ENCODE data around the gene COBL. TPM values are rescaled to one million over a fixed set of nuclear protein-coding genes. Genes with fewer than 3 reads are reported as not detected.

COBL gene
- total and polyA plus RNA-seq, 2 donors (not counting 3 experiments of a cell fraction or from before 2014, with no cell fraction given), result 0.11 TPM; not detected in 1

DNA sequence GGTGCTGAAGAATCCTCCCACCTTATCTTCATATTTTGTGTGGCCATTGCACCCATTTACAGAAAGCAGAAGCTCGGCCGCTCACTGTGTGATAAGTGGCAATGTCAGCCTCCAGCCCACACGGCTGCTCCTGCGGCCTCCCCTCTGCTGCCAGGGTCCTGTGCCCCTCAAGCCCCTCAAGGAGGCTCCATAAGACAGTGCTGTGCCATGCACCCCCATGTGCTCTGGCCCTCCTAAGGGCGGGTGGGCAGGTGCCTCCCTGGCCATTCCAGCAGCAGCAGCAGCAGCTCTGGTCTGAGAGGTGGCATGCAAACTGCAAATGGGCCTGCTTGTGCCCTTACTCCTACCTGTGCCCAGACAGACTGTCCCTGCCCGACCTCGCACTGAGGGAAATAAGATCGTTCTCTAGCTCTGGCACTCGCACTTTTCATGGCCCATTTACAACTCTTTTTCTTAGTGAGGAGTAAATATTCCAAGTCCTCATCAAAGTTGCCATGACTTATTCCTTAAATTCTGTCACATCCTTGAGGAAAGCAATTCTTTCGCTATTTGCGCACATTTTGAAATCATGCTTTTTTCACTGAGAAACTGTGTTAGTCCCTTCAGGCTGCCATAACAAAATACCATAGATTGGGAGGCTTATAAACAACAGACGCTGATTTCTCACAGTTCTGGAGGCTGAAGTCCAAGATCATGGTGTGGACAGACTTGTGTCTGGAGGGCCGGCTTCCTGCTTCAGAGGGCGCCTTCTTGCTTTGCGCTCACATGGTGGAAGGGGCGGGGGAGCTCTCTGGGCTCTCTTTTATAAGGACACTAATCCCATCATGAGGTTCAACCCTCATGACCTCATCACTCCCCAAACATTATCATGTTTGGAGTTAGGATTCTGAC lies 187.8 kb downstream of the COBL start:
- H3K27ac ChIP-seq (ENCODE audit: insufficient read depth, low read depth, low read length), result no peak overlapping the region
- no peak overlapping the region for H3K4me3 ChIP-seq (replicated peaks in 1 of 3; ENCODE audit: insufficient read depth in 1 of 3, low read depth in 1 of 3, low read length in 3 of 3)
- H3K4me1 ChIP-seq (ENCODE audit: control insufficient read depth, extremely low read depth, insufficient read depth, low read length), result peaks cover 3% of the 10 kb centered on the region
- ChIA-PET CTCF (interaction anchor here (0.6 to 1.1 kb wide), 3 partner anchors 12 to 39 kb away, joined by 3 to 4 read pairs (median 3); no protein-coding TSS in a partner anchor), POLR2A (no interaction called here)
- no peaks in the 10 kb centered on the region for H3K9me3 ChIP-seq (replicated peaks; ENCODE audit: control insufficient read depth, insufficient read depth, low read length)
- DNase-seq (ENCODE audit: low read depth, low spot score), result no peak
- H2AFZ ChIP-seq (ENCODE audit: low read depth, low read length), result no peak overlapping the region
- no peak overlapping the region for H3K4me2 ChIP-seq (ENCODE audit: insufficient read depth, low read length)
- no TSS peak for BruUV-seq (replicated peaks)
- intact Hi-C loops (cut with micrococcal nuclease) (no loop called here), dilution Hi-C loops (cut with MboI; ENCODE audit: extremely low pct_ligation_motif_present, low sequenced_read_pairs) (no loop called here)
- H4K20me1 ChIP-seq (replicated peaks; ENCODE audit: control insufficient read depth, extremely low read depth, insufficient read depth, low read length), result no peaks in the 10 kb centered on the region
- H3K36me3 ChIP-seq (ENCODE audit: control insufficient read depth in 2 of 2, extremely low read depth in 1 of 2, insufficient read depth in 2 of 2, low read length in 2 of 2), result no peaks in the 10 kb centered on the region
- FAIRE-seq, result no peak
- H3K9ac ChIP-seq (replicated peaks; ENCODE audit: extremely low read depth, insufficient read depth, low read length), result no peak overlapping the region
- H3K27me3 ChIP-seq (ENCODE audit: control insufficient read depth in 2 of 2, insufficient read depth in 2 of 2, low read length in 2 of 2), result no peaks in the 10 kb centered on the region
- no peaks in the 10 kb centered on the region for H3K9me1 ChIP-seq (replicated peaks; ENCODE audit: control insufficient read depth, extremely low read depth, insufficient read depth, low read length)
- H3K79me2 ChIP-seq (ENCODE audit: control insufficient read depth, insufficient read depth, low read length), result no peaks in the 10 kb centered on the region
- no peak for TF ChIP-seq JUN (IDR thresholded peaks at IDR 0.05; ENCODE audit: borderline replicate concordance, insufficient read depth, insufficient read length, low read depth)
- no peak for TF ChIP-seq MYC (IDR thresholded peaks at IDR 0.05; ENCODE audit: low read depth, low read length)
- no peak for TF ChIP-seq GATA2 (IDR thresholded peaks at IDR 0.05; ENCODE audit: insufficient read depth, insufficient read length, low read depth, low read length)
- TF ChIP-seq POLR2AphosphoS5 (IDR thresholded peaks at IDR 0.05; ENCODE audit: insufficient read depth, low read depth, low read length), result no peak
- TF ChIP-seq EZH2 (IDR thresholded peaks at IDR 0.05; ENCODE audit: borderline replicate concordance, low read depth, low read length, severe bottlenecking), result no peak

DNA sequence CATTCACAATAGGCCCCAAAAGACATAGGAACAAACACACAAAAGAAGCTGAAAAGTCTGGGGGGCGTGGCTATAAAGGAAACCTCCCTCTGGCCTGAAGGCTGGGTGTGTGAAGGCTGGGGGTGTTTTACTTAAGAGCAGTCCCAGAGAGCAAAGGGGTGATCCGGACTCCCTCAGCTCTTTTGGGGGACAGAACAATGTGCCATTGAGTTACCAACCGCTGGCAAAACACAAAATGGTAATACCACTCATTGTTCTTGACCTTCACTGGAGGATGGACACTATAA lies 189.0 kb downstream of the COBL start:
- TF ChIP-seq FOS (IDR thresholded peaks at IDR 0.05; ENCODE audit: borderline replicate concordance, insufficient read depth, low read length) (no peak), MYC (IDR thresholded peaks at IDR 0.05; ENCODE audit: low read depth, low read length) (no peak), GATA2 (IDR thresholded peaks at IDR 0.05; ENCODE audit: insufficient read depth, insufficient read length, low read depth, low read length) (no peak)
- no peak overlapping the region for H2AFZ ChIP-seq (ENCODE audit: low read depth, low read length)
- H3K79me2 ChIP-seq (ENCODE audit: control insufficient read depth, insufficient read depth, low read length), result no peaks in the 10 kb centered on the region
- H3K27me3 ChIP-seq (ENCODE audit: control insufficient read depth in 2 of 2, insufficient read depth in 2 of 2, low read length in 2 of 2), result no peaks in the 10 kb centered on the region
- H3K4me1 ChIP-seq (ENCODE audit: control insufficient read depth, extremely low read depth, insufficient read depth, low read length), result peaks cover under 1% of the 10 kb centered on the region
- ChIA-PET POLR2A (no interaction called here), CTCF (interaction anchor here (1.0 to 1.1 kb wide), 2 partner anchors 14 to 58 kb away, joined by 3 read pairs; no protein-coding TSS in a partner anchor)
- BruUV-seq (replicated peaks), result no TSS peak
- H3K36me3 ChIP-seq (ENCODE audit: control insufficient read depth in 2 of 2, extremely low read depth in 1 of 2, insufficient read depth in 2 of 2, low read length in 2 of 2), result no peaks in the 10 kb centered on the region
- H3K9ac ChIP-seq (replicated peaks; ENCODE audit: extremely low read depth, insufficient read depth, low read length), result no peak overlapping the region
- H3K4me2 ChIP-seq (ENCODE audit: insufficient read depth, low read length), result no peak overlapping the region
- no peaks in the 10 kb centered on the region for H4K20me1 ChIP-seq (replicated peaks; ENCODE audit: control insufficient read depth, extremely low read depth, insufficient read depth, low read length)
- dilution Hi-C loops (cut with MboI; ENCODE audit: extremely low pct_ligation_motif_present, low sequenced_read_pairs) (no loop called here), intact Hi-C loops (cut with micrococcal nuclease) (no loop called here)
- H3K27ac ChIP-seq (ENCODE audit: insufficient read depth, low read depth, low read length), result no peak overlapping the region
- no peak overlapping the region for H3K4me3 ChIP-seq (replicated peaks in 1 of 3; ENCODE audit: insufficient read depth in 1 of 3, low read depth in 1 of 3, low read length in 3 of 3)
- H3K9me3 ChIP-seq (replicated peaks; ENCODE audit: control insufficient read depth, insufficient read depth, low read length), result no peaks in the 10 kb centered on the region
- H3K9me1 ChIP-seq (replicated peaks; ENCODE audit: control insufficient read depth, extremely low read depth, insufficient read depth, low read length), result no peaks in the 10 kb centered on the region
- FAIRE-seq (no peak), DNase-seq (ENCODE audit: low read depth, low spot score) (no peak)
